GM18526 (cell line): ENCODE data around the gene GGA3.

ENCODE experiments used
- POLR2A ChIP-seq: IDR thresholded peaks from 3 replicates; pipeline ENCODE4 v1.6.1; 2011; ENCODE audit not compliant: insufficient read length; ENCODE audit errors: extremely low read depth

The GGA3 gene

GRCh38 chr17:75261336-75262111, at the start of gene GGA3, which contains the start of gene MRPS7:
Gene GGA3 (minus strand): TSS chr17:75261606. CDS start chr17:75261587, 19 bp downstream.
Gene MRPS7 (plus strand): TSS chr17:75261879. CDS start chr17:75261901, 22 bp downstream.
- TF ChIP-seq POLR2A: peak; percentile 81

- no peak for TF ChIP-seq POLR2A
Observed at GRCh38 chr17:75308732-75309629, 47.6 kb upstream of the GGA3 start.

DNA sequence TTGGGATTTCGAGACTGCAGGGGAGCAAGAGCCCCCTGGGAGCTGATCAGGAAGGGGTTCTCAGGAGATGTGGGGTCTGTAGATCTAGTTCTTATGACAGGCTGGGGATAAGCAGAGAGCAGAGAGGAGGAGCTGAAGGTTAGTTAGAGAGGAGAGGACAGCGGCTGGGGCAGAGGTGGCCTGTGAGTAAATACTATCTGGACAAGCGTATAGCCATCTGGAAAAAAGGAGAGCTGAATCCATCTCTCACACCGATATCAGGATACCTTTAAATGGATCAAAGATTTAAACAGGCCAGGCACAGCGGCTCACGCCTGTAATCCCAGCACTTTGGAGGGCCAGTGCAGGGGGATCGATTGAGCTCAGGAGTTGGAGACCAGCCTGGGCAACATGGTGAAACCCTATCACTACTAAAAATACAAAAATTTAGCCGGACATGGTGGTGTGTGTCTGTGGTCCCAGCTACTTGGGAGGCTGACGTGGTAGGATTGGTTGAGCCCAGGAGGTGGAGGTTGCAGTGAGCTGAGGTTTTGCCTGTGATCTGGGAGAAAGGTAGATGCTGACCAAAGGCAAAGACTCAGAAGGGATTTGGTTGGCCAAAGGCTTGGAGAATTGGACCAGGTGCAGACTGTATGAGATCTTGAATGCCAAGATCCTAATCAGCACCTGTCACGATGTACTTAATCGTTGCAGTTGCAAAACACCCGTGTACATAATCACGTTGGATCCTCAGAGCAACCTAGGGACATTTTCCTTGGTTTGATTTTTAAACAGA, 46.7 kb upstream of the GGA3 start:
- TF ChIP-seq POLR2A: no peak

DNA sequence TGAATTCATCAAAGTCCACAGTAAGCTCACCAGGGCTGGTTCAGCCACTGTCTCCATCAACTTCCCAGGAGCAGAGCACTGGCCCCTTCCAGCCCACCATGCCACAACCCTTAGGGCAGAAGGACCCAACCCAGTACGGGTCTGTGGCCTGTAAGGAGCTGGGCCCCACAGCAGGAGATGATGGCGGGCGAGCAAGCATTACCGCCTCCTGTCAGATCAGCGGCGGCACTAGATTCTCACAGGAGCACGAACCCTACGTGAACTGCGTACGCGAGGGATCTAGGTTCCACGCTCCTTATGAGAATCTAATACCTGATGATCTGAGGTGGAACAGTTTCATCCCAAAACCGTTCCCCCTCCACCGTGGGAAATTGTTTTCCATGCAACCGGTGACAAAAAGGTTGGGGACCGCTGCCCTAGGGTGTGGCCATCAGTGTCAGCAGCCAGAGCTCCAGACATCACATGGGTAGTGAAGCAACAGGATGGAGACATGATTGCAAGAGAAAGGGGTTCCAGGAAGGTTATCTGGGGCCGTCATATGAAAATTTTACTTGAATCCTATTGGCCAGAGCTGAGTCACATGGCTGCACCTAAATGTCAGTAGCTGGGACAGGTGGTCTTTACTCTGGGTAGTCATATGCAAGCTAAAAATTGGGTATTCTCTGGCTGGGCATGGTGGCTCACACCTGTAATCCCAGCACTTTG, 40.2 kb upstream of the GGA3 start:
- TF ChIP-seq POLR2A: no peak

DNA sequence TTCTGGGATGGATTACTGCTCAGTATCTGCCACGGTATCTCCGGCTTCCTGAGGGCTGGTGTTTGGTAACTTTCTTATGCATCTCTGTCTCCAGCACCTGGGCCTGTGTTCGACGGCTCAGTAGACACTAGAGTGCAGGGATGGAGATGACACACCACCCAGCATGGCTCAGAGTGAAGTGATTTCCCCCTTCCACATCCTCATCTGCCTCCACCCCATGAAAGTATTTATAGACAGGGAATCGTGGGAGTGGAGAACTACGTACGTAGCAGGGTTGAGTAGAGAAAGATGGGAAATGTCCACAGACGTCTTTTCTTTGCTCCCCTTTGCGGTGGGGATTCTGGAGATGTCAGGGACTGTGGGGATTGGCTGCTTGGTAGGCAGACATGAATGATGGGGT, 39.6 kb upstream of the GGA3 start:
- no peak for TF ChIP-seq POLR2A

DNA sequence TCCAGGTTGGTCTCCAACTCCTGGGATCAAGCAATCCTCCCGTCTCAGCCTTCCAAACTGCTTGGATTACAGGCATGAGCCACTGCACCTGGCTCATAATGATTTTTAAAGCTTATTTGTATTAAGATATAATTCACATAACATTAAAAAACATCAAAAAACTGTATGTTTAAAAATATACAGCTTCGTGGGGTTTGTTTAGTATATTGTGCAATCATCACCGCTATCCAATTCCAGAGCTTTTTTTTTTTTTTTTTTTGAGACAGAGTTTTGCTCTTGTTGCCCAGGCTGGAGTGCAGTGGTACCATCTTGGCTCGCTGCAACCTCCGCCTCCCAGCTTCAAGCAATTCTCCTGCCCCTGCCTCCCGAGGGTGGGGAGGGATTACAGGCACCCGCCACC, 38.9 kb upstream of the GGA3 start:
- no peak for TF ChIP-seq POLR2A

GRCh38 chr17:75295201-75296158, 34.1 kb upstream of the GGA3 start:
- TF ChIP-seq POLR2A: peak; percentile 70

GRCh38 chr17:75289832-75290337, 28.5 kb upstream of the GGA3 start:
- TF ChIP-seq POLR2A: no peak

DNA sequence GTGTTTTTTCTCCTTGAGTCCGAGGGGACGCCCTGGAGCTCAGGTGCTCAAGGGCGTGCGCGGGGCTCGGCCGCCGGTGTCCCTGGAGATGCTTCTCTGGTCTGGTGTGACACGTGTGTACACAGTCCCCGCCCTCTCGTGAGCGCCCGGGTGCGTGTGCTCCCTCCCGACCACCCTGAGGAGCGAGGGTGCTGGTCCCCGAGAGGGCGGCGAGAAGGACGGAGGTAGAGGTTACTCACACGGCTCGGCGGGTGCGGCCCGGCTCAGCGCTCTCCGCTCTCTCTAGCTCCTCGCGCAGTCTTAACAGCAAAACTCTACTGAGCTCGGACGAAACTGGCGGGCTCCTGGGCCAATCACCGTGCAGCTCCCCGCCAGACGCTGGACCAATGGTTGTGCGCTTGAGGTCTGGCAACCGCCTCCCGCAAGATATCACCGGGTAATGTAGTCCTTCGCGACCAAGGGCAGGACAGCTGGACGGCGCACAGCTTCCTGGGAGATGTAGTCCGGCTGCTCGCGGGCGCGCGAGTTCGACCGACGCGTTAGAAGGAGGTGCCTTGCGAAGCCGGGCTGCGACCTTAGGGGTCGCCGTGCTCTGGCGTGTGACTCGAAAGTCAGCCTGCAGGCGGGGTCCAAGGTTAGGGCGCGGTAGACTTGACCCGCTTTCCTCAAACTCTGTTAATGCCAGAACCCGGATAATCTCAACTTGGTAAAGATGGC, 27.9 kb upstream of the GGA3 start, which contains the start of gene SLC25A19:
Gene SLC25A19 (minus strand): TSS at position 319 of the 717 bp plus-strand sequence. CDS start 2,669 bp downstream, outside the sequence.
- peak; percentile 89 for TF ChIP-seq POLR2A

DNA sequence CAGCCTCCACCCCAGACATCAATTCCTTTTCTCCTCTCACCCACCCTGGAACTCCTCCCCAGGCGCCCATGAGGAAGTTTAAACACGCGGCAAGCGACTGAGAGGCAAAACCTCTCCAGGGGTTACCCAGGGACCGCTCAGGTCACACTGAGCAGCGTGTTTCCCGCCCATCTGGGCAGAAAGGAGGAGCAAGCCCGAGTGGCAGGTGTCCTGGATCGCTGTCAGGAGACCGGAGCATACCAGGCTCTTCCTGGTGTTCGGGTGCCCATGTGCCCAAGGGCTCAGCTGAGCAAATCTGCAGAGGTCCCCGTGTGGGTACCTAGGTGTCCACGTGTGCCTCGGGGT, 27.3 kb upstream of the GGA3 start:
- TF ChIP-seq POLR2A: no peak

GRCh38 chr17:75288359-75288758, 27.0 kb upstream of the GGA3 start:
- no peak for TF ChIP-seq POLR2A

- no peak for TF ChIP-seq POLR2A
Observed at GRCh38 chr17:75287221-75287620, 25.8 kb upstream of the GGA3 start.

DNA sequence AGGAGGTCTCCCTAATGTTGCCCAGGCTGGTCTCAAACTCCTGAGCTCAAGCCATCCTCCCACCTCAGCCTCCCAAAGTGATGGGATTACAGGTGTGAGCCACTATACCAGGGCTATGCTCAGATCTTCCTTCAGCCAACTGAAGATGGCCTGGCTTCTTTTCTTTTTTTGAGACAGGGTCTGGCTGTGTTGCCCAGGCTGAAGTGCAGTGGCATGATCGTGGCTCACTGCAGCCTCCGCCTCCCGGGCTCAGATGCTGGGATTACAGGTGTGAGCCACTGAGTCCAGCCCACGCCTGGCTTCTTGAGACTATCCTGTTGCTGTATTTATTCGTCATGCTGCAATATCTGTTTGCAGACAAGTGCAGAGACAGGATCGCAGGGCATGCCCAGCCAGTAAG, 23.7 kb upstream of the GGA3 start:
- TF ChIP-seq POLR2A: no peak
